Fibroblast of mammary gland (primary cell): ENCODE measurements around the gene QRFP.
A peak's percentile ranks its signal among the peaks of the same experiment; 100 is the strongest.
"Not testable (repeated sequence)": the region's sequence is repeated elsewhere in the genome, so short reads cannot be mapped to it uniquely, and the experiment has no call there.

Experiments
- DNase-seq: peaks from one replicate; pipeline ENCODE4 v3.0.0-alpha.2; 2010; ENCODE audit warnings: low read depth
- H3K4me3 ChIP-seq: 2 replicates; pipeline ENCODE4 v1.5.1; 2011; ENCODE audit warnings: low read depth, mild to moderate bottlenecking, low read length, moderate library complexity; ENCODE audit not compliant: control insufficient read depth
- TF ChIP-seq, protein P1 (sequence below): conservative IDR thresholded peaks from 2 replicates; pipeline ENCODE4 v1.5.1; 2011; ENCODE audit warnings: low read depth, low read length, inconsistent platforms; ENCODE audit not compliant: control insufficient read depth, insufficient read depth

QRFP gene

GRCh38 chr9:130857864-130858738 lies 38.5 kb downstream of the QRFP start:
- DNase-seq = peak; percentile 95

GRCh38 chr9:130856474-130856873 lies 40.1 kb downstream of the QRFP start:
- TF ChIP-seq, protein P1, sequence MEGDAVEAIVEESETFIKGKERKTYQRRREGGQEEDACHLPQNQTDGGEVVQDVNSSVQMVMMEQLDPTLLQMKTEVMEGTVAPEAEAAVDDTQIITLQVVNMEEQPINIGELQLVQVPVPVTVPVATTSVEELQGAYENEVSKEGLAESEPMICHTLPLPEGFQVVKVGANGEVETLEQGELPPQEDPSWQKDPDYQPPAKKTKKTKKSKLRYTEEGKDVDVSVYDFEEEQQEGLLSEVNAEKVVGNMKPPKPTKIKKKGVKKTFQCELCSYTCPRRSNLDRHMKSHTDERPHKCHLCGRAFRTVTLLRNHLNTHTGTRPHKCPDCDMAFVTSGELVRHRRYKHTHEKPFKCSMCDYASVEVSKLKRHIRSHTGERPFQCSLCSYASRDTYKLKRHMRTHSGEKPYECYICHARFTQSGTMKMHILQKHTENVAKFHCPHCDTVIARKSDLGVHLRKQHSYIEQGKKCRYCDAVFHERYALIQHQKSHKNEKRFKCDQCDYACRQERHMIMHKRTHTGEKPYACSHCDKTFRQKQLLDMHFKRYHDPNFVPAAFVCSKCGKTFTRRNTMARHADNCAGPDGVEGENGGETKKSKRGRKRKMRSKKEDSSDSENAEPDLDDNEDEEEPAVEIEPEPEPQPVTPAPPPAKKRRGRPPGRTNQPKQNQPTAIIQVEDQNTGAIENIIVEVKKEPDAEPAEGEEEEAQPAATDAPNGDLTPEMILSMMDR = no peak
- no peak for DNase-seq
- H3K4me3 ChIP-seq = no peak overlapping the region

More at GRCh38 chr9:130857864-130858738, 38.5 kb downstream of the QRFP start:
- TF ChIP-seq, protein P1 = no peak
- H3K4me3 ChIP-seq = no peak overlapping the region

- no peak overlapping the region for H3K4me3 ChIP-seq
- no peak for DNase-seq
- TF ChIP-seq, protein P1 = no peak
These were observed 41.8 kb downstream of the QRFP start for GRCh38 chr9:130854835-130855234.

DNA sequence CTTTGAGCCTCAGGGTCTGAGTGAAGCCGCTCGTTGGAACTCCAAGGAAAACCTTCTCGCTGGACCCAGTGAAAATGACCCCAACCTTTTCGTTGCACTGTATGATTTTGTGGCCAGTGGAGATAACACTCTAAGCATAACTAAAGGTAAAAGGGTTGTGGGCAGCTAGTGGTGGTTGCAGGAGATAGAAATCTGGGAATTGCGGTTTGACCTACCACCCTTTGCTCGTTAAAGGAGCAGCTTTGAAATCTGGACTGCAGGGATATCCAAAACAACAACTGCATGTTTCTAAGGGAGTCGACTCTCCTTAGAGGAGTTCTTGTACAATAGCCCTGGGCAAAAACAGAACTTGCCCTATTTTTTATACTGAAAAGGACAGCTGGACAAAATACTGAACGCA lies 42.5 kb downstream of the QRFP start:
- TF ChIP-seq, protein P1 = no peak
- no peak for DNase-seq
- H3K4me3 ChIP-seq = no peak overlapping the region

DNA sequence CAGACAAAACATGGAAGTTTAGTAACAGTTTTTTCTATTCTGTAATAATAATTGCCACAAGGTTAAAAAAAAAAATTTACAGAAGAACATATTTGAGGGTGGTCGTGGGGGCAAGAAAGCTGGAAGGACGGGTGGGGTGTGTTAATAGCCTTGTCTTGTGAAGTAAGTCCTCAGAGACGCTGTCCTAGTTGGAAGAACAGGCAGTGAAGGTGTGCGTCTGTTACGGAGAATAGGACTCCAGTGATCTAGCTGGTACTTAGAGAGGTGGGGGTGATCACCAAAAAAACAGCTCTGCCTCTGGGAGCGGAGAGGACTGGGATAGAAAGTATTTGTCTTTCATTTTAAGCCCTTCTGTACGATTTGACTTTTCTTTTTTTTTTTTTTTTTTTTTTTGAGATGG lies 43.8 kb downstream of the QRFP start:
- TF ChIP-seq, protein P1 = no peak

GRCh38 chr9:130849356-130849755 lies 47.3 kb downstream of the QRFP start:
- no peak overlapping the region for H3K4me3 ChIP-seq
- TF ChIP-seq, protein P1 = no peak
- no peak for DNase-seq

More for the DNA sequence above, 43.8 kb downstream of the QRFP start:
- no peak overlapping the region for H3K4me3 ChIP-seq
- no peak for DNase-seq

DNA sequence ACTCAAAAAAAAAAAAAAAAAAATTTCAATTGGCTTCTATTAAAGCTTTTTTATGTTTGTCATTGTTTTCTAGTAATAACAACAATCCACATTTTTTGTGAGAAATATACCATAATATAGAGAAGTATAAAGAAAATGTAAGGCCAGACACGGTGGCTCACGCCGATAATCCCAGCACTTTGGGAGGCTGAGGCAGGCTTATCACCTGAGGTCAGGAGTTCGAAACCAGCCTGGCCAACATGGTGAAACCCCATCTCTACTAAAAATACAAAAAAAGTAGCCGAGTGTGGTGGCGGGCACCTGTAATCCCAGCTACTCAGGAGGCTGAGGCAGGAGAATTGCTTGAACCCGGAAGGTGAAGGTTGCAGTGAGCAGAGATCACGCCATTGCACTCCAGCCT lies 48.1 kb downstream of the QRFP start:
- H3K4me3 ChIP-seq, DNase-seq: not testable (repeated sequence)
